Nucleus accumbens (tissue), 56 donors: Measurements from ENCODE around the gene HHATL.

Experiments
- DNase-seq, 56 donors: peaks; one replicate each; lab custom pipeline; 2025; lab: John Stamatoyannopoulos, UW

Gene HHATL

GRCh38 chr3:42686832-42687650 lies 15.6 kb downstream of the HHATL start:
- DNase-seq = no peak

DNA sequence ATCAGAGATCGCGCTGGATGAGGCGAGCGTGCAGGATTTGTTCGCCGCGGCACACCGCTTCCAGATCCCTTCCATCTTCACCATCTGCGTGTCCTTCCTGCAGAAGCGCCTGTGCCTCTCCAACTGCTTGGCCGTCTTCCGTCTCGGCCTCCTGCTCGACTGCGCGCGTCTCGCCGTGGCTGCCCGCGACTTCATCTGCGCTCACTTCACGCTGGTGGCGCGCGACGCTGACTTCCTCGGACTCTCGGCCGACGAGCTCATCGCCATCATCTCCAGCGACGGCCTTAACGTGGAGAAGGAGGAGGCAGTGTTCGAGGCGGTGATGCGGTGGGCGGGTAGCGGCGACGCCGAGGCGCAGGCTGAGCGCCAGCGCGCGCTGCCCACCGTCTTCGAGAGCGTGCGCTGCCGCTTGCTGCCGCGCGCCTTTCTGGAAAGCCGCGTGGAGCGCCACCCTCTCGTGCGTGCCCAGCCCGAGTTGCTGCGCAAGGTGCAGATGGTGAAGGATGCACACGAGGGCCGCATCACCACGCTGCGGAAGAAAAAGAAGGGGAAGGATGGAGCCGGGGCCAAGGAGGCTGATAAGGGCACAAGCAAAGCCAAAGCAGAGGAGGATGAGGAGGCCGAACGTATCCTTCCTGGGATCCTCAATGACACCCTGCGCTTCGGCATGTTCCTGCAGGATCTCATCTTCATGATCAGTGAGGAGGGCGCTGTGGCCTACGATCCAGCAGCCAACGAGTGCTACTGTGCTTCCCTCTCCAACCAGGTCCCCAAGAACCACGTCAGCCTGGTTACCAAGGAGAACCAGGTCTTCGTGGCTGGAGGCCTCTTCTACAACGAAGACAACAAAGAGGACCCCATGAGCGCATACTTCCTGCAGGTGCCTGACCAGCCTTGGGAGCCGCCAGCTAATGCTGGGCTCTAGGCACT lies 16.4 kb downstream of the HHATL start:
- DNase-seq = no peak

GRCh38 chr3:42685363-42685881 lies 17.2 kb downstream of the HHATL start, which contains the start of gene KLHL40:
Gene KLHL40, plus strand, starts transcription at chr3:42685537. Its CDS starts 82 bp downstream, at chr3:42685619.
- DNase-seq = no peak

DNA sequence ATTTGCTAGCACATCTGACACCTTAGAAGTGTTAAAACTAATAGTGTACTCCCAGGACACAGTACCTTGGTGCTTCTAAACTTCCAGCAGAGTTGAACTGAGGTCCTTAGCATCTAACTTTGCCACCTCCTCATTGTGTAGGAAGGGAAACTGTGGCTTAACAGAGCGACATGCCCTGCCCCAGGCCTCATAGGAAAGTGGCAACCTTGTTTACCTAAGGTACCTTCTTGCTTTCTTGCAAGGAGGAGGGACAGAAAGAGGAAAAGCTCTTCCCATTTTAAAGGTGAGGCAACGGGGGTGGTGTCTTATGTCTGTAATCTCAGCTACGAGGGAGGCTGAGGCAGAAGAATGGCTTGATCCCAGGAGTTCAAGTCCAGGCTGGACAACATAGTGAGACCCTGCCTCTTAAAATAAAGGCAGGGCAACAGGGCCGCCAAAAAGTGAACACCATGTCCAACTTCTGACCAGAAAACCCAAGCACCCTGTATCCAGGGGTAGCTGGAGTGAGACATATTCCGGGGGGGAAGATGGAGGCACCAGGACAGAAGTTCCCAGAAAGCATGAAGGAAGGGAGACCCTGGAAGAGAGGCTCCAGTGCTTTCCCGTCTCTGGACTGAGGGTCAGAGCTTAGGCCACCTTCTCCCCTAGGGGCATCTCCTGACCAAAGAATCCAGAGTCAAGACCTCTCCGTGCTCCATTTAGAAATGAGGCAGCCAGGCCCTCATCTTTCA lies 17.8 kb downstream of the HHATL start:
- DNase-seq = no peak

- DNase-seq = peak in 47 of 56 donors; percentile 27 to 87 (median 70)
Measured at GRCh38 chr3:42683875-42684598, 18.6 kb downstream of the HHATL start.

DNA sequence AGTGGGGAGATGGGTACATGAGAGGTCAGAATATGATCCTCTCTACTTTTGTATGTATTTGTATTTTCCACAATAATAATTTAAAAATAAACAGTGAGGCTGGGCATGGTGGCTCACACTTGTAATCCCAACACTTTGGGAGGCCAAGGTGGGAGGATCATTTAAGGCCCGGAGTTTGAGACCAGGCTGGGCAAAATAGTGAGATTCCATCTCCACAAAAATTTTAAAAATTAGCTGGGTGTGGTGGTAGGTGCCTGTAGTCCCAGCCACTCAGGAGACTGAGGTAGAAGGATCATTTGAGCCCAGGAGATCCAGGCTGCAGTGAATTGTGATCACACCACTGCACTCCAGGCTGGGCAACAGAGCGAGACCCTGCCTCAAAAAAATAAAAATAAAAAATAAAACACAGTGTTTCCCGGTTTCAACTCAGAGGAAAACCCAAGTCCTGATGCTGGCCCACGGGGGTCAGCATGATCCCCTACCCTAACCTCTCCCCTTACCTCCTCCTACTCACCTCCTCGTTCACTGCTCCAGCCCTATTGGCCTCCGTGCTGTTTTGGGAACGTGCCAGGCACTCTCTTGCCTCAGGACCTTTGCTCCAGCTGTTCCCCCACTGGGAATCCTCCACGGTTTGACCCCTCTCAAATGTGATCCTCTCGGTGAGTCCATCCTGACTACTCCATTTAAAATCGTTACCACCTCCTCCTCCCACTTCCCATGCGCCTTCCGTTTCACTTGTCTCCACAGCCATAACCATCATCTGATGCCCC lies 20.1 kb downstream of the HHATL start:
- no peak for DNase-seq

GRCh38 chr3:42681361-42682038 lies 21.1 kb downstream of the HHATL start:
- peak in 4 of 56 donors; percentile 27 to 43 (median 32) for DNase-seq

- no peak for DNase-seq
Measured at GRCh38 chr3:42680806-42681205, 21.8 kb downstream of the HHATL start.

- no peak for DNase-seq
Measured at GRCh38 chr3:42680271-42680670, 22.3 kb downstream of the HHATL start.

DNA sequence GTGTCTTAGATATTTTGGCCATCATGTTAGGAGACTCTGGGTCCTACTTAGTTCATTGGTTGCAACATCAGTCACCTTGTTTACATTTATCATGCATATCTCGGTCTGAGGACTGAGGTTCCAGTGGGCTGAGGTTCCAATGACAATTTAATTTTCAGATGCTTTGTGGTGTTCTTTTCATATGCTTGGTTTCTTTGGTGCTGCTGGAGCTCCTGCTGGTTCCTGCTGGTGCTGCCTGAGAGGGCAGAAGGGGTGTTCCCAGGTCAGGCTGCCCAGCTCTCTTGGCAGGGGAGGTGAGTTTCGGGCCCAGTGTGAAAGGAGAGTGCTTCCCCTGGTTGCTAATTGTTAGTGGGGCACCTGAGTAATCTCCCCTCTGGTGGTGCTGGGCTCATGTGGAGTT lies 24.2 kb downstream of the HHATL start:
- DNase-seq = no peak

DNA sequence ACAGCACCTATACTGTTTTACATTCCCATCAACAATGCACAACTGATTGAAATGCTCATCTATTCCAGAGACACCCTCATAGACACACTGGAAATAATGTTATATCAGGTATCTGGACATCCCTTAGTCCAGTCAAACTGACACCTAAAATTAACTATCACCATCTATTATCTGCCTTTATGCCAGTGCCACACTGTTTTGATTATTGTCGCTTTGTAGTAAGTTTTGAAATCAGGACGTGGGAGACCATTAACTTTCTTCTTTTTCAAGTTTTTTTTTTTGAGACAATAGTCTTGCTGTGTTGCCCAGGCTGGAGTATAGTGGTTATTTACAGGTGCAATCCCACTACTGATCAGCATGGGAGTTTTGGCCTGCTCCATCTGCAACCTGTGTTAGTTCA lies 26.7 kb downstream of the HHATL start:
- DNase-seq = no peak

DNA sequence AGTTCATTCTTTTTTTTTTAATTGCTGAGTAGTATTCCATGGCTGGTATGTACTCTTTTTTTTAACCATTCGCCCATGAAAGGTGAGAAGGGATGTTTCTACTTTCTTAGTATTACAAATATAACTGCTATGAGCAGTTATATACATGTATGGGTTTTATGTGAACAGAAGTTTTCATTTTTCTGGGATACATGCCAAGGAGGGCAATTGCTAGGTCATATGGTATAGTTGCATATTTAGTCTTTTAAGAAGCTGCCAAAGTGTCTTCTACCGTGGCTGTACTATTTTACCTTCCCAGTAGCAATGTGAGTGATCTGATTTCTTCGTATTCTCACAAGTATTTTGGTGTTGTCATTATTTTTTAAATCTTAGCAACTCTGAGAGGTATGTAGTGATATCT lies 28.5 kb downstream of the HHATL start:
- no peak for DNase-seq

- no peak for DNase-seq
Measured at GRCh38 chr3:42673082-42673481, 29.5 kb downstream of the HHATL start.

GRCh38 chr3:42672515-42672914 lies 30.1 kb downstream of the HHATL start:
- no peak for DNase-seq

GRCh38 chr3:42670670-42671069 lies 31.9 kb downstream of the HHATL start:
- DNase-seq = no peak

- no peak for DNase-seq
Measured at GRCh38 chr3:42670051-42670576, 32.5 kb downstream of the HHATL start.

DNA sequence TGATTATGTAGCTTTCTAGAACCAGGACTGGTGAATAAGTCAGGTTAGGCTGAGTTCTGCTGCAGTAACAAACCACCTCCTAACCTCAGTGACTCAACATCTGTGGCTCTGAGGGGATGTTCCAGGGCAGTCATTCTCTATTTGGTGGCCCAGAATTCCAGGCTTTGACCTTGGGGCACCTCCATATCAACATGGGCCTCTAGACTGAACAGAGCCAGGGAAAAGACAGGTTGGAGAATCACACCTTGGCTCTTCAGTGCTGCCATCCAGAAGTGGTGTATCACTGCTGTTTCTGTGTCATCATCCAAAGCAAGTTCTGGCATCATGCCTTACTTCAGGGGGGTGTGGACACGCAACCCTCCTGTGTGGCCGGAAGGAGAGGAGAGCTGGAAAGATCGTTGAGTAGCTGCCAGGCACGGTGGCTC lies 33.8 kb downstream of the HHATL start:
- no peak for DNase-seq

GRCh38 chr3:42668413-42668760 lies 34.2 kb downstream of the HHATL start:
- no peak for DNase-seq
